Measurements from ENCODE around the gene ETV6. TPM values are rescaled to one million over a fixed set of nuclear protein-coding genes. Genes with fewer than 3 reads are reported as not detected.

The ETV6 gene
- total RNA-seq, 1 donor from 2014 or later, result 31.4 TPM

- Mint-ChIP-seq H3K27ac (no peak overlapping the region), H3K4me1 (peaks cover 15% of the 10 kb centered on the region), H3K27me3 (ENCODE audit: low read depth) (no peaks in the 10 kb centered on the region), H3K4me3 (no peak overlapping the region), H3K9me3 (no peaks in the 10 kb centered on the region), H3K36me3 (peaks cover 3% of the 10 kb centered on the region)
- no peak for DNase-seq (ENCODE audit: low spot score in 2 of 2, unreplicated experiment in 2 of 2)
- no peak for TF ChIP-seq CTCF (IDR thresholded peaks at IDR 0.05; ENCODE audit: unreplicated experiment)
Observed at GRCh38 chr12:11786638-11787365, 137.3 kb downstream of the ETV6 start.

GRCh38 chr12:11787437-11787836, 138.0 kb downstream of the ETV6 start:
- no peak overlapping the region for H3K27ac Mint-ChIP-seq
- H3K4me3 Mint-ChIP-seq, result no peak overlapping the region
- no peaks in the 10 kb centered on the region for H3K9me3 Mint-ChIP-seq
- H3K27me3 Mint-ChIP-seq (ENCODE audit: low read depth), result no peaks in the 10 kb centered on the region
- DNase-seq (ENCODE audit: low spot score in 2 of 2, unreplicated experiment in 2 of 2), result no peak
- TF ChIP-seq CTCF (IDR thresholded peaks at IDR 0.05; ENCODE audit: unreplicated experiment), result no peak
- peaks cover 15% of the 10 kb centered on the region for H3K4me1 Mint-ChIP-seq
- H3K36me3 Mint-ChIP-seq, result peaks cover 6% of the 10 kb centered on the region

- Mint-ChIP-seq H3K27me3 (ENCODE audit: low read depth) (no peaks in the 10 kb centered on the region), H3K4me1 (peaks cover 15% of the 10 kb centered on the region), H3K27ac (no peak overlapping the region), H3K9me3 (no peaks in the 10 kb centered on the region), H3K36me3 (peaks cover 6% of the 10 kb centered on the region), H3K4me3 (no peak overlapping the region)
- no peak for DNase-seq (ENCODE audit: low spot score in 2 of 2, unreplicated experiment in 2 of 2)
- no peak for TF ChIP-seq CTCF (IDR thresholded peaks at IDR 0.05; ENCODE audit: unreplicated experiment)
Observed at GRCh38 chr12:11787933-11788849, 138.7 kb downstream of the ETV6 start.

GRCh38 chr12:11793921-11794710, 144.6 kb downstream of the ETV6 start:
- Mint-ChIP-seq H3K27ac (peak overlapping the region; percentile 85), H3K27me3 (ENCODE audit: low read depth) (no peaks in the 10 kb centered on the region), H3K36me3 (peaks cover 6% of the 10 kb centered on the region), H3K4me3 (no peak overlapping the region), H3K9me3 (no peaks in the 10 kb centered on the region), H3K4me1 (peaks cover 56% of the 10 kb centered on the region)
- TF ChIP-seq CTCF (IDR thresholded peaks at IDR 0.05; ENCODE audit: unreplicated experiment), result no peak
- no peak for DNase-seq (ENCODE audit: low spot score in 2 of 2, unreplicated experiment in 2 of 2)

- peak overlapping the region; percentile 85 for H3K27ac Mint-ChIP-seq
- no peak overlapping the region for H3K4me3 Mint-ChIP-seq
- peaks cover 56% of the 10 kb centered on the region for H3K4me1 Mint-ChIP-seq
- TF ChIP-seq CTCF (IDR thresholded peaks at IDR 0.05; ENCODE audit: unreplicated experiment), result no peak
- no peak for DNase-seq (ENCODE audit: low spot score in 2 of 2, unreplicated experiment in 2 of 2)
- peaks cover 6% of the 10 kb centered on the region for H3K36me3 Mint-ChIP-seq
- H3K27me3 Mint-ChIP-seq (ENCODE audit: low read depth), result no peaks in the 10 kb centered on the region
- H3K9me3 Mint-ChIP-seq, result no peaks in the 10 kb centered on the region
Observed at GRCh38 chr12:11794751-11795150, 145.3 kb downstream of the ETV6 start.
